Endothelial cell (in vitro differentiated cells): Measurements from ENCODE around the gene TMEM132D. TPM values are rescaled to one million over a fixed set of nuclear protein-coding genes. Genes with fewer than 3 reads are reported as not detected.

Experiments
- DNase-seq: peaks from one replicate; pipeline ENCODE4 v3.0.0; 2021; ENCODE audit warnings: low spot score
- H3K27ac Mint-ChIP-seq: one replicate; pipeline ENCODE4 v1.8.0; 2021; ENCODE audit warnings: mixed read lengths, inconsistent platforms; ENCODE audit not compliant: unreplicated experiment
- H3K27me3 Mint-ChIP-seq: one replicate; pipeline ENCODE4 v1.8.0; 2021; ENCODE audit warnings: mild to moderate bottlenecking, moderate library complexity, mixed read lengths, inconsistent platforms; ENCODE audit not compliant: unreplicated experiment
- H3K36me3 Mint-ChIP-seq: one replicate; pipeline ENCODE4 v1.8.0; 2021; ENCODE audit warnings: mild to moderate bottlenecking, low read depth, mixed read lengths, inconsistent platforms; ENCODE audit not compliant: unreplicated experiment
- H3K4me1 Mint-ChIP-seq: one replicate; pipeline ENCODE4 v1.8.0; 2021; ENCODE audit warnings: mild to moderate bottlenecking, mixed read lengths, inconsistent platforms; ENCODE audit not compliant: unreplicated experiment
- H3K4me3 Mint-ChIP-seq: one replicate; pipeline ENCODE4 v1.8.0; 2021; ENCODE audit warnings: mild to moderate bottlenecking, mixed read lengths, inconsistent platforms; ENCODE audit not compliant: unreplicated experiment
- H3K9me3 Mint-ChIP-seq: one replicate; pipeline ENCODE4 v1.8.0; 2021; ENCODE audit warnings: mixed read lengths, inconsistent platforms; ENCODE audit not compliant: unreplicated experiment
- total RNA-seq: library from RNA; stranded (reverse); fragmentation: NEBNext Ultra II Directional; extraction: Animal tissue kit (Norgen Biotek cat#: 25700); gene quantifications from one replicate; pipeline ENCODE4 v1.2.1, GENCODE V29; 2021; ENCODE audit not compliant: unreplicated experiment
- TF ChIP-seq, protein P1 (sequence below): fragments of 200-600 bp; sonication (generic); IDR thresholded peaks from one replicate; pipeline ENCODE4 v1.5.0; 2021; ENCODE audit warnings: antibody characterized with exemption; ENCODE audit not compliant: unreplicated experiment

Gene TMEM132D
- total RNA-seq, 1 donor from 2014 or later = not detected

DNA sequence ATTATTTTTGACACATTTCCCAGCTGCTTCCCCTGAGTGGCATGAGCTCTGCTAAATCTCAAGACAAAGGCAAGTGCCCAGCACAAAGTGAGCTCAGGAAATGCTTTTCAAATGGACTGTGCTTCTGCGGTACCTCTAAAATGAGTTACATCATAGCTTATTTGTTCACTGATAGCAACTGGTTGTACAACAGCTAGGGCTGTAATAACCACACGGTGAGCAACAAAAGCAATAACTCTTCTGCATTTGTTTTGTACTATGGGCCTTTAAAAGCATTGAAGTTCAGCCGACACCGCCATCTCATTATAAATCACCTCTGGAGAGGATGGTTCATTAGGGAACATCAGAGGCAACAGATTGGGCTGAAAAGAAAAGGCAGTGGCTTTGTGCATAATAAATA lies 575.6 kb downstream of the TMEM132D start:
- TF ChIP-seq, protein P1, sequence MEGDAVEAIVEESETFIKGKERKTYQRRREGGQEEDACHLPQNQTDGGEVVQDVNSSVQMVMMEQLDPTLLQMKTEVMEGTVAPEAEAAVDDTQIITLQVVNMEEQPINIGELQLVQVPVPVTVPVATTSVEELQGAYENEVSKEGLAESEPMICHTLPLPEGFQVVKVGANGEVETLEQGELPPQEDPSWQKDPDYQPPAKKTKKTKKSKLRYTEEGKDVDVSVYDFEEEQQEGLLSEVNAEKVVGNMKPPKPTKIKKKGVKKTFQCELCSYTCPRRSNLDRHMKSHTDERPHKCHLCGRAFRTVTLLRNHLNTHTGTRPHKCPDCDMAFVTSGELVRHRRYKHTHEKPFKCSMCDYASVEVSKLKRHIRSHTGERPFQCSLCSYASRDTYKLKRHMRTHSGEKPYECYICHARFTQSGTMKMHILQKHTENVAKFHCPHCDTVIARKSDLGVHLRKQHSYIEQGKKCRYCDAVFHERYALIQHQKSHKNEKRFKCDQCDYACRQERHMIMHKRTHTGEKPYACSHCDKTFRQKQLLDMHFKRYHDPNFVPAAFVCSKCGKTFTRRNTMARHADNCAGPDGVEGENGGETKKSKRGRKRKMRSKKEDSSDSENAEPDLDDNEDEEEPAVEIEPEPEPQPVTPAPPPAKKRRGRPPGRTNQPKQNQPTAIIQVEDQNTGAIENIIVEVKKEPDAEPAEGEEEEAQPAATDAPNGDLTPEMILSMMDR = no peak
- Mint-ChIP-seq H3K4me3 (no peak overlapping the region), H3K36me3 (no peaks in the 10 kb centered on the region), H3K27me3 (peaks cover 3% of the 10 kb centered on the region), H3K9me3 (peaks cover 21% of the 10 kb centered on the region), H3K4me1 (no peaks in the 10 kb centered on the region), H3K27ac (no peak overlapping the region)
- DNase-seq = no peak

GRCh38 chr12:129325566-129325965 lies 578.3 kb downstream of the TMEM132D start:
- H3K36me3 Mint-ChIP-seq = no peaks in the 10 kb centered on the region
- peaks cover 3% of the 10 kb centered on the region for H3K27me3 Mint-ChIP-seq
- H3K27ac Mint-ChIP-seq = no peak overlapping the region
- no peak overlapping the region for H3K4me3 Mint-ChIP-seq
- no peak for DNase-seq
- H3K9me3 Mint-ChIP-seq = peaks cover 22% of the 10 kb centered on the region
- no peaks in the 10 kb centered on the region for H3K4me1 Mint-ChIP-seq
- TF ChIP-seq, protein P1 = no peak

- peaks cover 6% of the 10 kb centered on the region for H3K36me3 Mint-ChIP-seq
- H3K4me3 Mint-ChIP-seq = no peak overlapping the region
- no peak for DNase-seq
- peaks cover 49% of the 10 kb centered on the region for H3K9me3 Mint-ChIP-seq
- TF ChIP-seq, protein P1 = no peak
- no peaks in the 10 kb centered on the region for H3K4me1 Mint-ChIP-seq
- H3K27me3 Mint-ChIP-seq = peaks cover 2% of the 10 kb centered on the region
- no peak overlapping the region for H3K27ac Mint-ChIP-seq
Observed at GRCh38 chr12:129312048-129312447, 591.8 kb downstream of the TMEM132D start.

GRCh38 chr12:129310346-129310745 lies 593.5 kb downstream of the TMEM132D start:
- no peak overlapping the region for H3K27ac Mint-ChIP-seq
- peaks cover 6% of the 10 kb centered on the region for H3K36me3 Mint-ChIP-seq
- TF ChIP-seq, protein P1 = no peak
- H3K4me1 Mint-ChIP-seq = no peaks in the 10 kb centered on the region
- H3K4me3 Mint-ChIP-seq = no peak overlapping the region
- no peak for DNase-seq
- peaks cover 2% of the 10 kb centered on the region for H3K27me3 Mint-ChIP-seq
- H3K9me3 Mint-ChIP-seq = peaks cover 36% of the 10 kb centered on the region

DNA sequence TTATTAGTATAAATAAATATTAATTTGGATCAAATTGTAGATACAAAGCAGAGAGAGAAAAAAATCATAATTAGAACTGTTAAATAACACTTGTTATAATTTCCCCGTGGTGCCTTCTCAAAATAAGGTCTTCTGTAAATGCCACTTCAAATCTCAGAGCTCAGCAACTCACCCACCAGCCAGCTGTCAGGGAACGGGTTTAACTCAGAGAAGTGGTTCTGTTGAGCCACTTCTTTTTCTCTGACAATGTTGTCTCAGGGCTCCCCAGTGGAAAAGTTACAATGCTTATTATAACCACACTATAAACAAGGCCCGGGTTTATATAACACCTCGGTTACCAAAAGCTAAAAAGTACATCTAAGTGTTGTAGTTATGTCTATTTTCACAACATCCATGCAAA lies 598.0 kb downstream of the TMEM132D start:
- DNase-seq = no peak
- H3K9me3 Mint-ChIP-seq = peaks cover 41% of the 10 kb centered on the region
- H3K4me3 Mint-ChIP-seq = no peak overlapping the region
- peaks cover 16% of the 10 kb centered on the region for H3K36me3 Mint-ChIP-seq
- TF ChIP-seq, protein P1 = no peak
- H3K4me1 Mint-ChIP-seq = no peaks in the 10 kb centered on the region
- H3K27ac Mint-ChIP-seq = no peak overlapping the region
- no peaks in the 10 kb centered on the region for H3K27me3 Mint-ChIP-seq
